HG03342 (cell line): ENCODE data around the gene AOAH.

Source experiments
- ATAC-seq: cut with Tn5 transposase; IDR thresholded peaks from one replicate; pipeline ENCODE4 v1.9.1; 2021; ENCODE audit warnings: mild to moderate bottlenecking, moderate library complexity; ENCODE audit not compliant: unreplicated experiment

AOAH gene

GRCh38 chr7:36638140-36638539 is 86.2 kb downstream of the AOAH start:
- no peak for ATAC-seq

- ATAC-seq: no peak
Observed at GRCh38 chr7:36637417-36637816, 86.9 kb downstream of the AOAH start.

GRCh38 chr7:36636126-36636525 is 88.2 kb downstream of the AOAH start:
- no peak for ATAC-seq

GRCh38 chr7:36635091-36635490 is 89.2 kb downstream of the AOAH start:
- no peak for ATAC-seq

GRCh38 chr7:36633377-36633776 is 90.9 kb downstream of the AOAH start:
- ATAC-seq: no peak

- ATAC-seq: no peak
Observed at GRCh38 chr7:36630112-36630650, 94.1 kb downstream of the AOAH start.

- no peak for ATAC-seq
Observed at GRCh38 chr7:36629351-36629750, 94.9 kb downstream of the AOAH start.

GRCh38 chr7:36627836-36628235 is 96.5 kb downstream of the AOAH start:
- ATAC-seq: no peak

GRCh38 chr7:36626111-36626510 is 98.2 kb downstream of the AOAH start:
- no peak for ATAC-seq

GRCh38 chr7:36625247-36625646 is 99.0 kb downstream of the AOAH start:
- no peak for ATAC-seq

GRCh38 chr7:36623247-36623646 is 101.0 kb downstream of the AOAH start:
- no peak for ATAC-seq

- no peak for ATAC-seq
Observed at GRCh38 chr7:36621396-36621795, 102.9 kb downstream of the AOAH start.

- ATAC-seq: no peak
Observed at GRCh38 chr7:36620166-36620708, 104.1 kb downstream of the AOAH start.

- no peak for ATAC-seq
Observed at GRCh38 chr7:36617408-36617807, 106.9 kb downstream of the AOAH start.

GRCh38 chr7:36615852-36616540 is 108.3 kb downstream of the AOAH start:
- ATAC-seq: no peak

- no peak for ATAC-seq
Observed at GRCh38 chr7:36614959-36615358, 109.3 kb downstream of the AOAH start.

- no peak for ATAC-seq
Observed at GRCh38 chr7:36613031-36613614, 111.2 kb downstream of the AOAH start.

GRCh38 chr7:36611703-36612102 is 112.6 kb downstream of the AOAH start:
- ATAC-seq: no peak

GRCh38 chr7:36607721-36608095 is 116.6 kb downstream of the AOAH start:
- no peak for ATAC-seq

GRCh38 chr7:36606976-36607720 is 117.1 kb downstream of the AOAH start:
- no peak for ATAC-seq

GRCh38 chr7:36606153-36606975 is 117.9 kb downstream of the AOAH start:
- ATAC-seq: no peak
